CD14-positive monocyte (primary cell): ENCODE results near the gene HMOX1. TPM values are rescaled to one million over a fixed set of nuclear protein-coding genes. Genes with fewer than 3 reads are reported as not detected.
A peak's percentile ranks its signal among the peaks of the same experiment; 100 is the strongest.

Source experiments
- DNase-seq, 3 donors: peaks; one replicate each; pipeline ENCODE4 v3.0.0-alpha.2; 2011 to 2022
- H2AFZ ChIP-seq: 2 replicates; pipeline ENCODE4 v1.6.0; 2012; ENCODE audit warnings: mild to moderate bottlenecking, low read depth, low read length, inconsistent platforms; ENCODE audit not compliant: insufficient read depth, poor library complexity, severe bottlenecking
- H3K27ac ChIP-seq, 2 donors: 1 replicate in 1 of 2; 2 replicates in 1 of 2; pipeline ENCODE4 v1.5.1; 2012 to 2013; ENCODE audit warnings: low read length in 2 of 2, control low read depth in 1 of 2, inconsistent platforms in 1 of 2, low read depth in 1 of 2, mild to moderate bottlenecking in 1 of 2
- H3K27me3 ChIP-seq, 2 donors: one replicate each; pipeline versions ENCODE4 v1.6.0 to v1.6.1; 2011 to 2013; ENCODE audit warnings: low read length in 2 of 2; ENCODE audit not compliant: control insufficient read depth in 2 of 2, insufficient read depth in 2 of 2
- H3K36me3 ChIP-seq, 2 donors: replicated peaks in 1 of 2; 1 replicate in 1 of 2; 2 replicates in 1 of 2; pipeline versions ENCODE4 v1.5.1 to v1.6.1; 2012 to 2013; ENCODE audit warnings: low read length in 2 of 2, control low read depth in 1 of 2, inconsistent platforms in 1 of 2, mild to moderate bottlenecking in 1 of 2; ENCODE audit not compliant: insufficient read depth in 2 of 2, control insufficient read depth in 1 of 2
- H3K4me1 ChIP-seq, 2 donors: 1 replicate in 1 of 2; 2 replicates in 1 of 2; pipeline versions ENCODE4 v1.5.1 to v1.6.1; 2012 to 2013; ENCODE audit warnings: low read length in 2 of 2, control low read depth in 1 of 2, inconsistent platforms in 1 of 2, mild to moderate bottlenecking in 1 of 2, moderate library complexity in 1 of 2; ENCODE audit not compliant: insufficient read depth in 2 of 2, control insufficient read depth in 1 of 2
- H3K4me2 ChIP-seq: replicated peaks from 2 replicates; pipeline ENCODE3; 2012; ENCODE audit warnings: low read length, moderate library complexity, mild to moderate bottlenecking; ENCODE audit not compliant: poor library complexity, severe bottlenecking; ENCODE audit errors: extremely low read depth
- H3K4me3 ChIP-seq, 3 experiments: fragments of 200-600 bp in 1 of 3; sonication (generic) in 1 of 3; replicated peaks in 1 of 3; 1 replicate in 2 of 3; 2 replicates in 1 of 3; pipeline ENCODE4 v1.5.1; 2011 to 2013; ENCODE audit warnings: low read length in 3 of 3, mild to moderate bottlenecking in 3 of 3, control low read depth in 2 of 3, low read depth in 2 of 3, inconsistent platforms in 1 of 3, moderate library complexity in 1 of 3
- H3K79me2 ChIP-seq: 2 replicates; pipeline ENCODE4 v1.6.0; 2012; ENCODE audit warnings: mild to moderate bottlenecking, control low read depth, inconsistent platforms, low read length, moderate library complexity; ENCODE audit not compliant: insufficient read depth
- H3K9ac ChIP-seq: 2 replicates; pipeline ENCODE4 v1.6.0; 2017; ENCODE audit warnings: low read length, mild to moderate bottlenecking; ENCODE audit not compliant: insufficient read depth, poor library complexity, severe bottlenecking
- H3K9me3 ChIP-seq, 2 donors: replicated peaks in 1 of 2; 1 replicate in 1 of 2; 2 replicates in 1 of 2; pipeline versions ENCODE4 v1.5.1 to v1.6.1; 2012 to 2013; ENCODE audit warnings: low read length in 2 of 2, control low read depth in 1 of 2; ENCODE audit not compliant: control insufficient read depth in 1 of 2, insufficient read depth in 1 of 2
- H4K20me1 ChIP-seq: 2 replicates; pipeline ENCODE4 v1.6.0; 2012; ENCODE audit warnings: mild to moderate bottlenecking, low read length, control low read depth, moderate library complexity; ENCODE audit not compliant: insufficient read depth
- H3K27ac Mint-ChIP-seq, 7 donors: one replicate each; pipeline ENCODE4 v1.8.0; 2020; ENCODE audit warnings: mild to moderate bottlenecking in 7 of 7, mixed read lengths in 7 of 7, moderate library complexity in 6 of 7, inconsistent platforms in 2 of 7
- H3K27me3 Mint-ChIP-seq, 3 donors: one replicate each; pipeline ENCODE4 v1.8.0; 2021 to 2022; ENCODE audit warnings: low read depth in 3 of 3, mild to moderate bottlenecking in 3 of 3, mixed read lengths in 3 of 3, moderate library complexity in 3 of 3, inconsistent platforms in 1 of 3
- H3K36me3 Mint-ChIP-seq, 2 donors: one replicate each; pipeline ENCODE4 v1.8.0; 2020; ENCODE audit warnings: mixed read lengths in 2 of 2, inconsistent platforms in 1 of 2, mild to moderate bottlenecking in 1 of 2
- H3K4me1 Mint-ChIP-seq: one replicate; pipeline ENCODE4 v1.8.0; 2020; ENCODE audit warnings: mild to moderate bottlenecking, mixed read lengths
- H3K4me3 Mint-ChIP-seq, 2 donors: one replicate each; pipeline ENCODE4 v1.8.0; 2020; ENCODE audit warnings: mild to moderate bottlenecking in 2 of 2, mixed read lengths in 2 of 2, moderate library complexity in 1 of 2
- H3K9me3 Mint-ChIP-seq, 7 donors: one replicate each; pipeline ENCODE4 v1.8.0; 2020 to 2022; ENCODE audit warnings: mixed read lengths in 7 of 7, mild to moderate bottlenecking in 6 of 7, moderate library complexity in 6 of 7, inconsistent platforms in 2 of 7
- WGBS: methylation state at CpG from one replicate; pipeline ENCODE4 v1.1.5; 2013; ENCODE audit warnings: missing lambda C conversion rate; ENCODE audit not compliant: insufficient coverage; 5-methylcytosine and 5-hydroxymethylcytosine counted together
- intact Hi-C, 2 donors: fragments of 100-400 bp; cut with micrococcal nuclease; formaldehyde crosslinking; loops; one replicate each; pipeline versions ENCODE4 v1.15.0 to v1.15.1; 2023
- polyA plus RNA-seq, 3 donors: library from polyadenylated mRNA; depleted of rRNA in 1 of 3; unstranded in 2 of 3; stranded (reverse) in 1 of 3; fragments of 300-500 nt in 2 of 3; fragments of >200 nt in 1 of 3; fragmentation: Illumina TruSeq in 2 of 3; gene quantifications; 1 replicate in 2 of 3; 2 replicates in 1 of 3; pipeline ENCODE4 v1.2.3, GENCODE V29; 2012 to 2021
- TF ChIP-seq, protein P1 (sequence below): fragments of 200-600 bp; IDR thresholded peaks from one replicate; pipeline ENCODE4 v1.8.0; 2022; ENCODE audit warnings: antibody characterized with exemption, mild to moderate bottlenecking

Gene HMOX1
- polyA plus RNA-seq, 3 donors: 180 to 233 (median 193) TPM

DNA sequence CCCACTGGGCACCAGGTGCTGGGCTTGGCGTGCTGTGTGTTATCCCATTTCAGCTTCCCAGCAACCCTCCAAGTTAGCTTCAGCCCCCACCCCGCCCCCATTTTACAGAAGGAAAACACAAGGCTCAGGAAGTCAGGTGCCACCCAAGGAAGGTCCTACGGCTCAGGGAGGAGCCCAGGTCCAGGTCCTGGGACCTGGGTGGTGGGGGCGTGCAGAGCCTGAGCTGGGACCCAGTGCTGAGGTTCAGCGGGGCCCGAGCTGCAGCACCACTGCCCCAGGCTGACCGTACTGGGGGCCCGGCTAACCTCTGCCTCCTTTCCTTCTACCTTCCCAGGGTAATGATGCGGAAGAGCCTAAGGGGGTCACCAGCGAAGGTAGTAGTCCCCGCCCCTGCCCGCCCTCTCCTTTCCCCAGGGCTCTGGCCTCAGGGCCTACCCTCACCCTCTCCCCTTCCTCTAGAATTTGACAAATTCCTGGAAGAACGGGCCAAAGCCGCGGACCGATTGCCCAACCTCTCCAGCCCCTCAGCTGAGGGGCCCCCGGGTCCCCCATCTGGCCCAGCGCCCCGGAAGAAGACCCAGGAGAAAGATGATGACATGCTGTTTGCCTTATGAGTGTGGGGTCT, 34.2 kb upstream of the HMOX1 start:
- Histone ChIP-seq H2AFZ (no peak overlapping the region), H3K27ac (no peak overlapping the region), H3K4me3 (no peak overlapping the region), H3K27me3 (no peaks in the 10 kb centered on the region), H3K4me1 (peaks cover 13 to 15% of the 10 kb centered on the region in 2 donors), H3K9ac (no peak overlapping the region), H3K4me2 (no peak overlapping the region), H3K36me3 (peaks cover 62 to 68% of the 10 kb centered on the region in 2 donors), H3K9me3 (no peaks in the 10 kb centered on the region), H3K79me2 (no peaks in the 10 kb centered on the region), H4K20me1 (peaks cover 34% of the 10 kb centered on the region)
- Mint-ChIP-seq H3K4me3 (no peak overlapping the region), H3K27me3 (peaks cover 0 to 2% (median 0%) of the 10 kb centered on the region in 3 donors), H3K9me3 (peaks cover 0 to 3% (median 0%) of the 10 kb centered on the region in 7 donors), H3K27ac (peak overlapping the region in 1 of 7 donors; percentile 20), H3K4me1 (peaks cover 24% of the 10 kb centered on the region), H3K36me3 (peaks cover 4 to 40% of the 10 kb centered on the region in 2 donors)
- 96% methylated on average over 12 of the region's 19 CpGs for WGBS
- DNase-seq: no peak
- intact Hi-C loops: loop anchor here in 1 of 2 donors (5.0 to 10.0 kb wide), 2 partner anchors 36 to 198 kb away; partner anchors contain the start of genes HMOX1 and RASD2
- TF ChIP-seq, protein P1, sequence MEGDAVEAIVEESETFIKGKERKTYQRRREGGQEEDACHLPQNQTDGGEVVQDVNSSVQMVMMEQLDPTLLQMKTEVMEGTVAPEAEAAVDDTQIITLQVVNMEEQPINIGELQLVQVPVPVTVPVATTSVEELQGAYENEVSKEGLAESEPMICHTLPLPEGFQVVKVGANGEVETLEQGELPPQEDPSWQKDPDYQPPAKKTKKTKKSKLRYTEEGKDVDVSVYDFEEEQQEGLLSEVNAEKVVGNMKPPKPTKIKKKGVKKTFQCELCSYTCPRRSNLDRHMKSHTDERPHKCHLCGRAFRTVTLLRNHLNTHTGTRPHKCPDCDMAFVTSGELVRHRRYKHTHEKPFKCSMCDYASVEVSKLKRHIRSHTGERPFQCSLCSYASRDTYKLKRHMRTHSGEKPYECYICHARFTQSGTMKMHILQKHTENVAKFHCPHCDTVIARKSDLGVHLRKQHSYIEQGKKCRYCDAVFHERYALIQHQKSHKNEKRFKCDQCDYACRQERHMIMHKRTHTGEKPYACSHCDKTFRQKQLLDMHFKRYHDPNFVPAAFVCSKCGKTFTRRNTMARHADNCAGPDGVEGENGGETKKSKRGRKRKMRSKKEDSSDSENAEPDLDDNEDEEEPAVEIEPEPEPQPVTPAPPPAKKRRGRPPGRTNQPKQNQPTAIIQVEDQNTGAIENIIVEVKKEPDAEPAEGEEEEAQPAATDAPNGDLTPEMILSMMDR: no peak

DNA sequence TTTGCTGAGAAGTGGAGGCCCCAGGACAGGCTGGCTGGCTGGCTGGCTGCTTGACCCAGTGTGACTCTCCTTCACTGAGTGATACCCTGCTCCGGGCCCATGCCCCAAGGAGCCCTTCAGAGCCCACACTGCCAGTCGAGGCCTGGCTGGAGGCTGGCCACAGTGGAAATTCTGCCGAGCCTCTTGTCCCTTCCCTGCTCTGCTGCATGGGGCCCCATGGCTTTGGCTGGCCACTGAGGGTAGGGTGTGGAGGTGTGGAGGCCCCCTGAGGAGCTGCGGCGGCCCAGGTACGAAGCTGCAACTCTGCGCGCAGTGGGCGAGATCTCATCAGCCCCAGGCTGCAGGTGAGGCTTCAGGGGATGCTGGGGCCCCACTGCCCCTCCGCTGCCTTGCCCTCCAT, 33.4 kb upstream of the HMOX1 start:
- H3K27ac Mint-ChIP-seq: peak overlapping the region in 2 of 7 donors; percentile 54 to 58

More for the DNA sequence above, 33.4 kb upstream of the HMOX1 start:
- TF ChIP-seq, protein P1: no peak
- H3K27ac ChIP-seq: no peak overlapping the region
- no peak overlapping the region for H2AFZ ChIP-seq
- H3K9ac ChIP-seq: no peak overlapping the region
- Mint-ChIP-seq H3K27me3 (peaks cover 0 to 2% (median 0%) of the 10 kb centered on the region in 3 donors), H3K4me1 (peaks cover 31% of the 10 kb centered on the region), H3K36me3 (peaks cover 4 to 37% of the 10 kb centered on the region in 2 donors), H3K4me3 (no peak overlapping the region), H3K9me3 (peaks cover 0 to 3% (median 0%) of the 10 kb centered on the region in 7 donors)
- H3K9me3 ChIP-seq: no peaks in the 10 kb centered on the region
- peaks cover 54 to 61% of the 10 kb centered on the region in 2 donors for H3K36me3 ChIP-seq
- H3K27me3 ChIP-seq: no peaks in the 10 kb centered on the region
- intact Hi-C loops: loop anchor here in 1 of 2 donors (5.0 to 10.0 kb wide), 2 partner anchors 35 to 197 kb away; partner anchors contain the start of genes HMOX1 and RASD2
- H3K4me1 ChIP-seq: peaks cover 20 to 23% of the 10 kb centered on the region in 2 donors
- WGBS: 92% methylated on average over 3 of the region's 10 CpGs
- no peaks in the 10 kb centered on the region for H3K79me2 ChIP-seq
- no peak overlapping the region for H3K4me2 ChIP-seq
- H3K4me3 ChIP-seq: no peak overlapping the region
- no peak for DNase-seq
- H4K20me1 ChIP-seq: peaks cover 34% of the 10 kb centered on the region
